Spleen (tissue), 11 donors: ENCODE results near the gene S100A4. TPM values are rescaled to one million over a fixed set of nuclear protein-coding genes. Genes with fewer than 3 reads are reported as not detected.

Source experiments
- DNase-seq: peaks from one replicate; pipeline ENCODE4 v3.0.0-alpha.2; 2020
- H3K27ac ChIP-seq, 8 donors: fragments of 200-600 bp; sonication (generic) in 7 of 8; 1 replicate in 4 of 8; 2 replicates in 4 of 8; pipeline versions ENCODE4 v1.5.0 to v1.8.0; 2016 to 2021; ENCODE audit warnings: inconsistent platforms in 4 of 8, mild to moderate bottlenecking in 4 of 8, moderate library complexity in 1 of 8
- H3K27me3 ChIP-seq, 7 donors: fragments of 200-600 bp; sonication (generic) in 6 of 7; replicated peaks in 1 of 7; 1 replicate in 4 of 7; 2 replicates in 3 of 7; pipeline versions ENCODE4 v1.5.0 to v1.8.0; 2016 to 2021; ENCODE audit warnings: inconsistent platforms in 3 of 7, mild to moderate bottlenecking in 1 of 7
- H3K36me3 ChIP-seq, 6 donors: fragments of 200-600 bp; sonication (generic) in 5 of 6; 1 replicate in 4 of 6; 2 replicates in 2 of 6; pipeline versions ENCODE4 v1.5.0 to v1.8.0; 2016 to 2021; ENCODE audit warnings: inconsistent platforms in 2 of 6
- H3K4me1 ChIP-seq, 6 donors: fragments of 200-600 bp; sonication (generic) in 5 of 6; 1 replicate in 3 of 6; 2 replicates in 3 of 6; pipeline versions ENCODE4 v1.5.0 to v1.8.0; 2016 to 2021; ENCODE audit warnings: inconsistent platforms in 3 of 6
- H3K4me3 ChIP-seq, 8 donors: fragments of 200-600 bp; sonication (generic) in 7 of 8; 1 replicate in 4 of 8; 2 replicates in 4 of 8; pipeline versions ENCODE4 v1.5.0 to v1.8.0; 2016 to 2021; ENCODE audit warnings: inconsistent platforms in 4 of 8, mild to moderate bottlenecking in 4 of 8, moderate library complexity in 2 of 8
- H3K9me3 ChIP-seq, 8 donors: fragments of 200-600 bp; sonication (generic) in 7 of 8; 1 replicate in 4 of 8; 2 replicates in 4 of 8; pipeline versions ENCODE4 v1.5.0 to v1.8.0; 2016 to 2021; ENCODE audit warnings: inconsistent platforms in 4 of 8
- CTCF ChIP-seq, 11 experiments: fragments of 200-600 bp in 7 of 11; fragments of 450-650 bp in 4 of 11; sonication (generic) in 4 of 11; IDR thresholded peaks in 8 of 11; conservative IDR thresholded peaks in 3 of 11; 1 replicate in 7 of 11; 2 replicates in 4 of 11; pipeline versions ENCODE4 v1.4.0 to v1.8.0; 2016 to 2021; ENCODE audit warnings: antibody characterized with exemption in 11 of 11, inconsistent platforms in 4 of 11, mild to moderate bottlenecking in 1 of 11
- POLR2A ChIP-seq, 3 donors: fragments of 450-650 bp; IDR thresholded peaks; one replicate each; pipeline ENCODE4 v1.5.1; 2017; ENCODE audit warnings: antibody characterized with exemption in 3 of 3, mild to moderate bottlenecking in 1 of 3
- POLR2AphosphoS5 ChIP-seq, 3 donors: sonication (generic); formaldehyde crosslinking; IDR thresholded peaks; one replicate each; pipeline ENCODE4 v1.5.1; 2017; ENCODE audit warnings: antibody characterized with exemption in 3 of 3
- WGBS, 5 donors: extraction: QIAGEN DNeasy Blood & Tissue Kit in 3 of 5; methylation state at CpG; one replicate each; pipeline versions ENCODE4 v1.1.5 to v1.1.7; 2013 to 2018; 5-methylcytosine and 5-hydroxymethylcytosine counted together
- intact Hi-C: fragments of 100-400 bp; cut with DNase I; formaldehyde crosslinking; loops from one replicate; pipeline ENCODE4 v1.15.0; 2023; ENCODE audit warnings: low total_unique reads
- polyA plus RNA-seq, 3 donors: library from polyadenylated mRNA; stranded (reverse); fragments of 200-250 nt; gene quantifications; one replicate each; pipeline ENCODE4 v1.2.1, GENCODE V29; 2013
- total RNA-seq, 7 donors: library from RNA; depleted of rRNA in 3 of 7; stranded (reverse); fragments of >200 nt in 3 of 7; fragmentation: NEBNext Ultra II Directional in 4 of 7; extraction: Animal tissue kit (Norgen Biotek cat#: 25700) in 4 of 7; gene quantifications; one replicate each; pipeline versions ENCODE4 v1.1.0 to v1.2.1, GENCODE V29; 2016 to 2021
- donor health status: healthy with polysubstance abuse.
- donor health status: DM: no; HTN: no; CAD: no; lungs with moderate emphysema.
- donor health status: DM: no; HTN: no; CAD: no.
- donor health status: Bipolar disorder and iron deficiency.
- donor health status: healthy.
- donor health status: DM: no; HTN: no; CAD: no.
- donor health status: DM: yes; HTN: yes; CAD: no.

The S100A4 gene
- total and polyA plus RNA-seq, 10 donors, result 161 to 755 (median 321) TPM

- no peaks in the 10 kb centered on the region for H3K9me3 ChIP-seq
- H3K27me3 ChIP-seq, result no peaks in the 10 kb centered on the region
- no peak overlapping the region for H3K4me3 ChIP-seq
- no peak for TF ChIP-seq POLR2A (IDR thresholded peaks at IDR 0.05)
- no peak for TF ChIP-seq CTCF (IDR thresholded peaks at IDR 0.05 in 8 of 11, conservative IDR thresholded peaks at IDR 0.05 in 3 of 11)
- TF ChIP-seq POLR2AphosphoS5 (IDR thresholded peaks at IDR 0.05), result no peak
- H3K4me1 ChIP-seq, result peaks cover 32 to 73% (median 52%) of the 10 kb centered on the region in 6 donors
- H3K27ac ChIP-seq, result no peak overlapping the region
- no peaks in the 10 kb centered on the region for H3K36me3 ChIP-seq
- 86 to 93% (median 90%) methylated on average over 8 of the region's 8 CpGs for WGBS, 5 donors
- intact Hi-C loops, result loop anchor here (5.0 to 10.0 kb wide), 2 partner anchors 37 to 215 kb away; partner anchors contain the start of gene S100A9
- no peak for DNase-seq
Observed at GRCh38 chr1:153569465-153569864, 23.9 kb upstream of the S100A4 start.

- WGBS, 5 donors, result 11 to 19% (median 16%) methylated on average over 24 to 25 of the region's 25 CpGs
- Histone ChIP-seq H3K4me3 (peak overlapping the region in 4 of 8 donors; percentile 6 to 47 (median 16)), H3K9me3 (no peaks in the 10 kb centered on the region), H3K27ac (peak overlapping the region in 2 of 8 donors; percentile 29 to 93), H3K4me1 (peaks cover 32 to 67% (median 49%) of the 10 kb centered on the region in 6 donors), H3K27me3 (no peaks in the 10 kb centered on the region), H3K36me3 (no peaks in the 10 kb centered on the region)
- DNase-seq, result peak; percentile 94
- intact Hi-C loops, result loop anchor here (1.0 to 10.0 kb wide), 3 partner anchors 36 to 214 kb away; partner anchors contain the start of gene S100A9
- no peak for TF ChIP-seq POLR2A (IDR thresholded peaks at IDR 0.05)
- TF ChIP-seq CTCF (IDR thresholded peaks at IDR 0.05 in 8 of 11, conservative IDR thresholded peaks at IDR 0.05 in 3 of 11), result peak; percentile 94 to 100 (median 99)
- TF ChIP-seq POLR2AphosphoS5 (IDR thresholded peaks at IDR 0.05), result peak; percentile 47 to 68 (median 52)
Observed at GRCh38 chr1:153568367-153569099, 22.9 kb upstream of the S100A4 start.

GRCh38 chr1:153567621-153568366, 22.2 kb upstream of the S100A4 start:
- Histone ChIP-seq H3K4me3 (peak overlapping the region in 1 of 8 donors; percentile 47), H3K27me3 (no peaks in the 10 kb centered on the region), H3K4me1 (peaks cover 27 to 62% (median 44%) of the 10 kb centered on the region in 6 donors), H3K9me3 (no peaks in the 10 kb centered on the region), H3K27ac (peak overlapping the region in 3 of 8 donors; percentile 29 to 93 (median 88)), H3K36me3 (no peaks in the 10 kb centered on the region)
- TF ChIP-seq CTCF (IDR thresholded peaks at IDR 0.05 in 8 of 11, conservative IDR thresholded peaks at IDR 0.05 in 3 of 11) (no peak), POLR2AphosphoS5 (IDR thresholded peaks at IDR 0.05) (no peak), POLR2A (IDR thresholded peaks at IDR 0.05) (no peak)
- WGBS, 5 donors, result 83 to 91% (median 85%) methylated on average over 22 of the region's 22 CpGs
- intact Hi-C loops, result loop anchor here (1.0 to 10.0 kb wide), 3 partner anchors 35 to 213 kb away; partner anchors contain the start of gene S100A9
- peak; percentile 62 for DNase-seq
